ELF-1 (cell line): ENCODE data around the gene HTT.

Experiments
- DNase-seq: peaks from one replicate; pipeline ENCODE4 v3.0.0-alpha.2; 2016; ENCODE audit warnings: low read depth, low spot score

Gene HTT

GRCh38 chr4:3234171-3235029, 159.9 kb downstream of the HTT start:
- no peak for DNase-seq

GRCh38 chr4:3235030-3235345, 160.5 kb downstream of the HTT start:
- no peak for DNase-seq

- no peak for DNase-seq
Measured at GRCh38 chr4:3235581-3235980, 161.1 kb downstream of the HTT start.

- DNase-seq, result no peak
Measured at GRCh38 chr4:3236326-3236878, 161.9 kb downstream of the HTT start.

DNA sequence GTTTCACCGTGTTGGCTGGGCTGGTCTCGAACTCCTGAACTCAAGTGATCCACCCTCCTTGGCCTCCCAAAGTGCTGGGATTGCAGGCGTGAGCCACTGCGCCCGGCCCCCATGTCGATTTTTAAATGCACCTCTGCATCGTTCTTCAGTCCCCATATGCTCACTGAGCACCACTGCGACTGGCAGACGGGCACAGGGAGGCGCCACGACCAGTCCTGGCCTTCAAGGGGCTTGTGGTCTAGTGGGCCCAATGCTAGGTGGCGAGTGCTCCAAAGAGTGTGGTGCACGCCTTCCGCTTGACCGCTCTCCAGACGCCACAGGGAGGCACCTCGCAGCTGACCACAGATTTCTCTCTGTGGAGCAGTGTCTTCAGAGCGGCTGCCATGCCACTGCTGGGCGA, 162.8 kb downstream of the HTT start:
- DNase-seq, result no peak

DNA sequence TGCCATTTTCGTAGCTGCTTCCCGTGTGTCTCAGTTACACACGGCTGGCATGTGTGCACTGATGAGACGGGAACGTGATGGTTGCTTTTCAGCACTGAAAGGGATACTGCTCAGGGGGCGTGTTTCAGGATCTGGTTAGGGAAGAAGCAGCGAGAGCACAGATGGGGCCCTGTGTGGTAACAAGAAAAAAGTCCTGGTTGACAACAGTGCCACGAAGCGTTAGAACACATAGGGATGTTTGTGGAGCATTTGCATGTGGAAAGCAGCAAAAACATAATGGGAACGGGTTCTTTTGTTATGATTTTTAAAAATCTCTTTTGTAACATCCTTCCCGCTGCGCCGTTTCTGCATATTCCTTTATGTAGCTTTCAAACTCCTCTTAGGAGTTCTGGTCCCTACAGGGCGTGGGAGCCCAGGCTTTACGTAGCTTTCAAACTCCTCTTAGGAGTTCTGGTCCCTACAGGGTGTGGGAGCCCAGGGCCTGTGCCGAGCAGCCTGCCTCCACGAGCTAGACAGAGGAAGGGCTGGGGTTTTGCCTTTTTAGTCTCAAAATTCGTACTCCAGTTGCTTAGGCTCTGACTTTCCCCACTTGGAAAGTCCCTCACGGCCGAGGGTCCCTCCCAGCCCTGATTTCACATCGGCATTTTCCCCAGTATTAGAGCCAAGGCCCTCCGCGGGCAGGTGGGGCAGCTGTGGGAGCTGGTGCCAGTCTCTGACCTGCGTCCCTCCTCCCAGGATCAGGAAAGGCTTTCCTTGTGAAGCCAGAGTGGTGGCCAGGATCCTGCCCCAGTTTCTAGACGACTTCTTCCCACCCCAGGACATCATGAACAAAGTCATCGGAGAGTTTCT, 163.5 kb downstream of the HTT start:
- no peak for DNase-seq

DNA sequence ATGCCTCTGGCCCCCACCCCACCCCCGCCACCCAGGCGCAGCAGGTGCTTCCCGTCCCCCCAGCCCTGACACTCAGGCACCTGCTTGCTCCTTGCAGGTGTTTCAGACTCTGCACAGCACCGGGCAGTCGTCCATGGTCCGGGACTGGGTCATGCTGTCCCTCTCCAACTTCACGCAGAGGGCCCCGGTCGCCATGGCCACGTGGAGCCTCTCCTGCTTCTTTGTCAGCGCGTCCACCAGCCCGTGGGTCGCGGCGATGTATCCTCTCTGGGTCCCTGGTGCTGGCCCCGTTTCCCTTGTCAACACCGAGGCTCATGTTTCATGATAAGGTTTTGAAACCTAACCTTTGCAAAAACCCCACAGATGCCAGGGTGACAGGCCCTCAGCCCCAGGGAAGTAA, 164.2 kb downstream of the HTT start:
- no peak for DNase-seq

GRCh38 chr4:3239303-3239702, 164.8 kb downstream of the HTT start:
- DNase-seq, result no peak

DNA sequence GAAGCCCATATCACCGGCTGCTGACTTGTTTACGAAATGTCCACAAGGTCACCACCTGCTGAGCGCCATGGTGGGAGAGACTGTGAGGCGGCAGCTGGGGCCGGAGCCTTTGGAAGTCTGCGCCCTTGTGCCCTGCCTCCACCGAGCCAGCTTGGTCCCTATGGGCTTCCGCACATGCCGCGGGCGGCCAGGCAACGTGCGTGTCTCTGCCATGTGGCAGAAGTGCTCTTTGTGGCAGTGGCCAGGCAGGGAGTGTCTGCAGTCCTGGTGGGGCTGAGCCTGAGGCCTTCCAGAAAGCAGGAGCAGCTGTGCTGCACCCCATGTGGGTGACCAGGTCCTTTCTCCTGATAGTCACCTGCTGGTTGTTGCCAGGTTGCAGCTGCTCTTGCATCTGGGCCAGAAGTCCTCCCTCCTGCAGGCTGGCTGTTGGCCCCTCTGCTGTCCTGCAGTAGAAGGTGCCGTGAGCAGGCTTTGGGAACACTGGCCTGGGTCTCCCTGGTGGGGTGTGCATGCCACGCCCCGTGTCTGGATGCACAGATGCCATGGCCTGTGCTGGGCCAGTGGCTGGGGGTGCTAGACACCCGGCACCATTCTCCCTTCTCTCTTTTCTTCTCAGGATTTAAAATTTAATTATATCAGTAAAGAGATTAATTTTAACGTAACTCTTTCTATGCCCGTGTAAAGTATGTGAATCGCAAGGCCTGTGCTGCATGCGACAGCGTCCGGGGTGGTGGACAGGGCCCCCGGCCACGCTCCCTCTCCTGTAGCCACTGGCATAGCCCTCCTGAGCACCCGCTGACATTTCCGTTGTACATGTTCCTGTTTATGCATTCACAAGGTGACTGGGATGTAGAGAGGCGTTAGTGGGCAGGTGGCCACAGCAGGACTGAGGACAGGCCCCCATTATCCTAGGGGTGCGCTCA, 165.8 kb downstream of the HTT start:
- no peak for DNase-seq

- no peak for DNase-seq
Measured at GRCh38 chr4:3240936-3241522, 166.5 kb downstream of the HTT start.

- no peak for DNase-seq
Measured at GRCh38 chr4:3241898-3242524, 167.5 kb downstream of the HTT start.

DNA sequence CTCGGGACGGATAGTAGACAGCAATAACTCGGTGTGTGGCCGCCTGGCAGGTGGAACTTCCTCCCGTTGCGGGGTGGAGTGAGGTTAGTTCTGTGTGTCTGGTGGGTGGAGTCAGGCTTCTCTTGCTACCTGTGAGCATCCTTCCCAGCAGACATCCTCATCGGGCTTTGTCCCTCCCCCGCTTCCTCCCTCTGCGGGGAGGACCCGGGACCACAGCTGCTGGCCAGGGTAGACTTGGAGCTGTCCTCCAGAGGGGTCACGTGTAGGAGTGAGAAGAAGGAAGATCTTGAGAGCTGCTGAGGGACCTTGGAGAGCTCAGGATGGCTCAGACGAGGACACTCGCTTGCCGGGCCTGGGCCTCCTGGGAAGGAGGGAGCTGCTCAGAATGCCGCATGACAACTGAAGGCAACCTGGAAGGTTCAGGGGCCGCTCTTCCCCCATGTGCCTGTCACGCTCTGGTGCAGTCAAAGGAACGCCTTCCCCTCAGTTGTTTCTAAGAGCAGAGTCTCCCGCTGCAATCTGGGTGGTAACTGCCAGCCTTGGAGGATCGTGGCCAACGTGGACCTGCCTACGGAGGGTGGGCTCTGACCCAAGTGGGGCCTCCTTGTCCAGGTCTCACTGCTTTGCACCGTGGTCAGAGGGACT, 168.8 kb downstream of the HTT start:
- DNase-seq, result peak; percentile 17

DNA sequence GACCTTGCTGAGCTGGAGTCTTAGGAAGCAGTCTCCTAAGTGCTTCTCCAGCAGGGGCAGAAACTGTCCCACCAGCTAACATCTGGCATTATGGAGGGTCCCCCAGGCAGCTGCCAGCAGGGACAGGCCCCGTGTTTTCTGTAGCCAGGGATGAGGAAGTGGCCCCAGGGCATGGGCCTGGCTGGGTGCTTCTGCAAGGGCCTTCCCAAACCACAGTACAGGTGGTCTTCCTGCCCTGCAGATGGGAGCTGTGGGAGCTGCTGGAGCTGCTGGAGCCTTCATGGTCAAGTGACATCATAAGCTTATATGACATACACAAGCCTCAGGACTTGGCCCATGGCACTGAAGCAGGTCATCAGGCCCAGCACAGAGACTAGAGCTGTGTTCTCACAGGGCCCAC, 169.5 kb downstream of the HTT start:
- no peak for DNase-seq

GRCh38 chr4:3244747-3245146, 170.3 kb downstream of the HTT start:
- DNase-seq, result no peak

GRCh38 chr4:3245676-3246075, 171.2 kb downstream of the HTT start:
- no peak for DNase-seq

DNA sequence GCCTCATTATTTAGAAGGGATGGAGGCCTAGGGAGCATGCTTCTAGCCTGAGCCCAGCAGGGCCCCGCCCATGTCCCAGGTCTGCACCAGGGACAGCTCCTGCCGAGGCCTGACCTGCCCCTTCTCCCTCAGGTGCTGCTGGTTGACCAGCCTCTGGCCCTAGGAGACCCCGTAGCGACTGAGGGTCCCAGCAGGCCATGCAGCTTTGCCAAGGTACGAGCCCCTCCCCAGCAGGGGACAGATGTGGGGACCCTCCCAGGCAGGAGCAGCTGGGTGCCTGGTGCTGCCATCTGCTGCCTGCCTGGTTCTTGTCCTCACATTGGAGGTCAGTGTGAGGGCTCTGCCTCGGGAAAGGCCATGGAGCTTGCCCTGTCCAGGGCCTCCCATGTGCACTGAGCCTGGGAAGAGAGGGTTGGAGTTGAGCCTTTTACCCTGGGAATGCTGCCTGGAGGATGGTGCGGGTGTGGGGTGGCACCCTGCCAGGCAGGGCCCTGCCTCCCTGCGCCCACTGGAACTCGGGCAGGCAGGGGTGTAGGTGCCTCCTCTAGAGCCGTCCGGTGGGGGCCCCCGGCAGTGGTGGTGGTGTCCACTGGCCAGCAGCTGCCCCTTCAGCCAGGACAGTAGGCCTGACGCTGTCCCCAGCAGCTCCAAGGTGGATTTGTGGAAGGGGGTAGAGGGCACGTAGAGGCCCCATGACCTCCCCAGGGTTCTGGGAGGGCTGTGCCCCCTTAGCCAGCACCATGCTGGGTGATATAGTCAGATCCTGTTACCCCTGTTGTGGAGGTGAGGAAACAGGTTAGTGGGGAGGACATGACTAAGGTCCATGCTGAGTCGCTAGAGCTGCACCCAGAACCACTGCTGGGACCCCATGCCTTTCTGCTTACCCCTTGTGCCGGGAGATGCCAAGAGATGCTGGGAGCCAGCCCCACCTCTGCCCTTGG, 172.2 kb downstream of the HTT start:
- no peak for DNase-seq

GRCh38 chr4:3247399-3248177, 173.1 kb downstream of the HTT start:
- DNase-seq, result no peak

- no peak for DNase-seq
Measured at GRCh38 chr4:3248178-3248480, 173.6 kb downstream of the HTT start.
